ENCODE measurements around the gene GFOD1.
"Not testable (repeated sequence)": the region's sequence is repeated elsewhere in the genome, so short reads cannot be mapped to it uniquely, and the experiment has no call there.

GFOD1 gene

DNA sequence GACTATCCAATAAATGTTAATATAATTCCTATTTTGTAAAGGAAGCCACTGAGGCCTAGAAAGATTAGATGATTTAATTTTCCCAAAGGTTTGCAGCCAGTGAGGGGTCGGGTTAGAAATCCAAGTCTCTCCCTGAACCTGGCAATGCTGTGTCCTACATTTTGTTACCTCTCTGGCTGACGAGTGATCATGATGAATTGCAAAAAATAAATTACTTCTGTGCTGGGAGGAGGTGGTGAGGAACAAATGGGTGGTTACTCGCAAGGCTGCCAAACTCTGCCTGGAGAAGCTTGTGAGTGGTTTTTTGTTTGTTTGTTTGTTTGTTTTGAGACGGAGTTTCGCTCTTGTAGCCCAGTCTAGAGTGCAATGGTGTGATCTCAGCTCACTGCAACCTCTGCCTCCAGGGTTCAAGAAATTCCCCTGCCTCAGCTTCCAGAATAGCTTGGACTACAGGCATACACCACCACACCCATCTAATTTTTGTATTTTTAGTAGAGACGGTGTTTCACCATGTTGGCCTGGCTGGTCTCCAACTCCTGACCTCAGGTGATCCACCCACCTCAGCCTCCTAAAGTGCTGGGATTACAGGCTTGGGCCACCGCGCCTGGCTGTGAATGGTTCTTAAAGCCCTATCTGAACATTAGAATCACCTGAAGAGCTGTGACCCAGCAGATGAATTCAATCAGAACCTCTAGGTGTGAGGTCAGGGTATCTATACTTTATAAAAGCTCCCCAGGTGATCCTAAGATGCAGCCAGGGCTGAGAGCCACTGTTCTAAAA, 138.9 kb downstream of the GFOD1 start:
- no peak for DNase-seq

DNA sequence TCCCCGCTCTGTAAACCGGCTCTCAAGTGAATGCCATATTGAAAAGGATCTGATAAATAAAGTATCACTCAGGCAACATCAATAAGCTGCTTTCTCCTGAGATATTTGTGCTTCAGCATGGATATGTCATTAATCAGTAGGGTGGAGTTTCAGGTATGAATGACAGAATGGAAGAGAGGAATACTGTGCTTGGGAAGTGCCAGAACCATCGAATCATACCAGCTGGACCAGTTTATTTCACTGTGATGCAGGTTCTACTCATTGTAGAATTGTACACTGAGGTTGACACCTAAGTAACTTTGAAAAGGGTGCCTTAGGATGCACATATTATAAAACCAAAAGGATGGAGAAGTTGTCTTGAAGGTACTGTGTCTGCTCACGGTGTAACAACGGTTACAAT, 141.2 kb downstream of the GFOD1 start:
- no peak for DNase-seq

DNA sequence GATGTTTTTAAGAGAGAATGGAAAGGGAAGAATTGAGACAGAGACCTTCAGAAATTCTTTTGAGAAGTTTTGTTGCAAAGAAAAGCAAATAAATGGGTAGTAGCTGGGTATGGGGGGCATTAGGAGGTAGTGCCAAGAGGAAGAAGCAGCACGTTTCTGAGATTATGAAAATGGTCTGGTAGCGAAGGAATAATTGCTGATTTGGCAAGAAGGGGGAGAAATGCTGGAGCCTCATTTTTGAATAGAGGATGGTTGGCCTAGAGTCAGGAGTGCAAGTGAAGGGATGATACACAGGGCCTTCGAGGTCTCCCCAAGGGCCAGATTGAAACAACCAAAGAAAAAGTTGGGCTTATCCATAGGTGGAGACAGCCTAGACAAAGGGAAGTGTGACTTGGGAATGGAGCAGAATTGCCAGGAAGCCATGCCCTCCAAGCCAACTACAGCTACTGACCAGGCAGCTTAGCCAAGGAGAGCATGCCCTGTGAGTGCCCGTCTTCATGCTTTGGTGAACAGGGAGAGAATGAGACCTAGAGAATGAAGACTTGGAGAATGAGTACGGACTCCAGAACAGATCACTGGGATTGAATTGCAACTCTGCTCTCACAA, 144.9 kb downstream of the GFOD1 start:
- no peak for DNase-seq

DNA sequence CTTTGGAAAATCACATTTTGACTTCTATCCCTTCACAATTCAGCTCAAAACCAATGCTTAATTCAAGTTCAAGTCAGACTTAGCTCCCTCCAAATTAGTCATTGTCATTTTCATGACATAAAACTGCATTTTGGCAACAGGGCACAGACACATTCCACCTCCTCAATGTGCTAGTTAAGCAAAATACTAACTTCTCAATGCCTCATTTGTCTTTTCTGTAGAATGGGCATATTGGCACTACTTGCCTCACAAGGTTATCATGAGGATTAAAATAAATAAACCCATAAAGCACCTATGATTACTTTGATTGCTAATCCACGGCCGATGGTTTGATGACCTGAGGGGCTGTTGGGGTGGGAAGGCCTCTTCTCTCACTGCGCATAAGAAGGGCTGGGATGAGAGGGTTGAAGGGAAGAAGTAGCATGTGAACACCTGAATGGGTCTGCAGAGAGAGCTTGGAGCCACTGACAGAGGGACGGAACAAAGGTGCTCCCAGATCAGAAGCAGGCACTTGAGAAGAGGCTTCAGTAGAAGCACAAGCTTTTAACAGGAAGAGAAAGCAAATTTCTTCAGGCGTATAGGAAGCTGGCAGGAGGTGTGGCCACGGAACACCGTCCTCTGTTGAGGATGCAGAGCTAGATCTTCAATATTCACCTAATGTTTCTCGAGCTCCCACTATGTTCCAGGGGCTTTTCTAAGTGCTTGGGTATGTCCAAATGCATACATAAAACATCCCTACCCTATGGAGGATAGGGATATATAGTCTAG, 147.4 kb downstream of the GFOD1 start:
- no peak for DNase-seq

DNA sequence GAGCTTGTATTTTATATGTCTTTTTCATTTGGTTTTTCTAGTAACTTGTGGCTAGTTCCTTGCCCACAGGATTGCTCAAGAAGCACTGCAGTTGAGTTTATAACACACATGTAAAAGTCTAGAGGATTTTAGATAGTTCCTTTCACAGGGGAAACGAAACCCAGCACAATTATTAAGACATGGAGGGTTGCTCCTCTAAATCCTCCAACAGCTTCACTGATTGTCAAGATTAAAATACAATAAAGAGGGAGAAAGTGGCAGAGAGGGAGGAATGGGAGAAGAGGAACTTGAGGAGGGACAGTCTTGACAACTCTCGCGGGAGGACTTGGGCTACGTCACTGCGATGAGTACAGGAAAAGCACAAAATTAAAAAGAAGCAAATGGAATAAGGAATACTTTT, 149.4 kb downstream of the GFOD1 start:
- no peak for DNase-seq

DNA sequence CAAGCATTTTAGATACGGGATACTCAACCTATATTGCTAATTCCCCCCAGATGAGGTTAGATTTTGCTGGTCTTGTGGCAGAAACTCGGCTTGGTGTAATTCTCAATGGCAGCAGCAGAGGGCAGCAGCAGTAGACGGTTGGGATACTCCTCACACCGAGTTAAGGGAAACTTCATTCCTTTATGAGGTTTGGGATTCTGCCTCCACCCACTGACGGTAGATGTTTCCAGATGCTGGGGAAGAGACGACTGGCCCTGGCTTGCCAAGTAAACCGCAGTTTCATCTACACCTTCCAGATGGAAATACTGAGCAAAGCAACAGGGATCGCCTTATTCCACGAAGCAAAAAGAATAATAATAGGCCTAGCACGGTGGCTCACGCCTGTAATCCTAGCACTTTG, 150.8 kb downstream of the GFOD1 start:
- DNase-seq, result peak; percentile 45

DNA sequence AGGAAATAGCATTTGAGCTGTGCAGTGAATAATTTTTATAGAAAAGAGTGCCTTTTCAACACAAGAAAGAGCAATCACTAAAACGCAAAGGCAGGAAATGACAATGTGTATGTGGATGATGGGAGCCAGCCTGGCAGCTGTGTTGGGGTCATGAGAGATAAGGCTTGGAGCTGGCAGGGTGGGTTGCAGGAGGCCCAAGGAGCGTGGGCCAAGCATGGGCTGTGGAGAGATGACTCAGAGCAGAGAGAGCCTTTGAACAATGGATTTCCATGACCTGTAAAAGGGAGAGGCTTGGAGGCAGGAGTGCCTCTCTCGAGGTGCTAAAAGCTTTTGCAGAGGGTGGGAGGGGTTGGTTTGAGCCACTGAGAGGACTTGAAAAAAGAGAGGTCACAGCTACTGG, 152.4 kb downstream of the GFOD1 start:
- no peak for DNase-seq

DNA sequence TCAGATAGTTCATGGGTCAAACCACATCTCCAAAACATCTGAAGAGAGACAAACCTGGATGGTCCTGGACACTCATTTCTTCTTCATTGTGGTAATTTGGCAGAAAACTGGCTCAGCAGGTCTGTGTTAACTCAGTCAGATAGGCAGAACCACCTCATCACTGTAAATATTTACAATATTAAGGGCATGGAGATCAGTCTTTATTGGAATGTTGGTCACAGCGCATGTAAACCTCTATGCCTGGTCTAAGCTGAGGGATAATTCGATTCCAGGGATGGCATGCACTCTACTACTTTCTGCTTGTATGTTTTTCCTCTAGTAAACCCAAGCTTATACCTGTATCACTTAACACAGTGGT, 155.1 kb downstream of the GFOD1 start:
- no peak for DNase-seq

DNA sequence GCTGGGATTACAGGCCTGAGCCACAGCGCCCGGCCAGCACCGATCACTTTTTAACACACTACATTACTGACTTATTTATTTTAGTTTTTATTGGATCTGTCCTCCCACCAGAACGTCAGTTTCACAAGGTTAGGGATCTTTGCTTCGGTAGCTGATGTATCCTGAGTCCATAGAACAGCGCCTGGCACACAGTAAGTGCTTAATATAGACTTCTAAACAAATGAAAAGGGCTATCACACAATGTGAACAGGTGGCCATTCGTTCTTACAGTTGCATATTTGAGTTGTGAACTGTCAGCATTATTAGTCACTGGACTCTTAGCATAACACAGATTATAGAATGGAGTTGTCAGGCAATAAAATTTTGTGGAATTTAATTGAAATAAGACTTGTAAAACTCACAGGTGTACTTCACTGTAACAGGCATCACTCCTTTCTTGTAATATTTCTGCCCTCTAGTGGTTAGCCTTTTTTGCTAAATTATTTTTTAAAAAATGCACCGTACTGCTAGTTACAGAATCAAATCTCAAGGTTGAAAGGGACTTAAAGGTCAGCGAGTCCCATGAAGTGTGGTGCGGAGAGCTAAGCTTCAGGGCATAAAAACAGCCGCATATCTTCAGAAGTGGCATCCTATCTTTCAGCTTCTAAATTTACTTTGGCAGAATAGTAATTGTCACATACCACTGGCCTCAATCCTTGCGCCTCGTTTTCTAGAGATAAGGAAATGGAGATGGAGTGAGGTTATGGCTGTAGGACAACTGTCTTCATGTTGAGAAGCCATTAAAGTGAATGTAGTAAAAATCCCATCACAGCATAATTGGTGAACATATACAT, 155.7 kb downstream of the GFOD1 start:
- peak; percentile 6 for DNase-seq

DNA sequence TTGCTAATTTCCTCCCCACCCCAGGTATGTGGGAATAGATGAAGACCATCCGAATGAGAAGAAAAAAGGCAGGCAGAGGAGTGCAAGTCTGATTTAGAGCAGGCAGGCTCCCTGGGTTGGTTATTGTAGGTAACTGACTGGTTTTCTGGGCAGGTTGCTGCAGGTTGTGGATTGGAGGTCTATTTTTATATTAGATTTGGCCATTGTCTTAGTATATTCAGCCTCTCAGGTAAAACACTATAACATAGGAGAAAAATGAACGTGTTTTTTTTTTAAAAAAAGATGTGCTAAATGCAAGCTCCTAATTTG, 158.6 kb downstream of the GFOD1 start:
- DNase-seq, result no peak

DNA sequence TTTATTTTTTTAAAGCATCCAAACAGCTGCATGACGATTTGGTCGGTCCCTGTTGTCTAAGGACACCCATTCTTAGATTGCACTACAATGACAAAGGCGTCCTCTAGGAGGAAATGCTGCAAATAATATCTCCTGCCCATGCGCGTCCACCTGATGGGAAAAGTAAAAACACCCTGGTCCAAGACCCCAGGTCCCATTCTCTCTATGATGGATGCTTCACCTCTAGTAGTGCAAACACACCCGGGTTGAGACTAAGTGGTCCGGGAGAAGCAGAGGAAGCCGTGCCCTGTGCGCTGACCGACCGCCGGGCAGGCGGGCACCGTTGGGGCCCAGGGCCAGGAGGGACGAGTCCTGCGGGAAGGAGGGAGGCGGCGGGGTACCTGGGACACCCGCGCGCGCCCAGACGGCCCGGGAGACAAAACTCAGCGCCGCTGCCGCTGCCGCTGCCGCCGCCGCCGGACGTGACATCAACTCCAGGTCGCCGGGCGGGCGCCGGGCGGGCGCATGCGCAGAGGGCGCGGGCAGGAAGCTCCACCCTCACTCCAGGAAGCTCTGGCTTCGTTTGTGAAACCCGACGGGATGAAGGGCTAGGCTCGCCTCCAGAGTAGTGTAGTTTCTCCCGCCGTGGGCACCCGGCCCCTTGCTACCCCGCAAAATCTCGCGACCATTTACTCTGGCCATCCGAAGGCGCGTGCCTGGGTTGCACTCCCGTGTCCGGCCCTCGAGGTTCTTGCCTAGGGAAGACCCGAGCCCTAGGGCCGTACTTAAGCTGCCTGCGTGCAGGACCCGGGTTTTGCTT, 159.1 kb downstream of the GFOD1 start, which contains the start of gene TBC1D7:
TBC1D7 (minus strand) TSS at position 462 of the 799 bp plus-strand sequence. CDS start 1,639 bp downstream, outside the sequence.
- DNase-seq, result peak; percentile 86

DNA sequence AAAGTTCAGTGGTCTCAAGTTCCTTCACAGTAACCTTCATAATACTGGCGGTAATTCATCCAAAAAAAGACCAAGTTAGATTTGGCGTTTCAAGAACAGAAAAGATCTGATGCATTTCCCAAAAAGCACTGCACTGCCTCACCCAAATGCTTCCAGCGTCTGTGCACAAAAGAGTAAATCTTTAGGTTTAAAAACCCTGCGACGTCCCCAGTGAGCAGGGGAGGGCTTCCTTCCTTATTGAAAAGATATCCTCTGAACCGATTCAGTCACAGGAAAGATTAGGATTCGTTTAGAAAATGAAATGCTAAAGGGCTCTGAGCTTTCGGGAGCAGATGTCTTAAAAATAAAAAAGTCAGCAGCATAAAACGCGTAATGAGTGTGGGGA, 159.7 kb downstream of the GFOD1 start:
- DNase-seq, result no peak

DNA sequence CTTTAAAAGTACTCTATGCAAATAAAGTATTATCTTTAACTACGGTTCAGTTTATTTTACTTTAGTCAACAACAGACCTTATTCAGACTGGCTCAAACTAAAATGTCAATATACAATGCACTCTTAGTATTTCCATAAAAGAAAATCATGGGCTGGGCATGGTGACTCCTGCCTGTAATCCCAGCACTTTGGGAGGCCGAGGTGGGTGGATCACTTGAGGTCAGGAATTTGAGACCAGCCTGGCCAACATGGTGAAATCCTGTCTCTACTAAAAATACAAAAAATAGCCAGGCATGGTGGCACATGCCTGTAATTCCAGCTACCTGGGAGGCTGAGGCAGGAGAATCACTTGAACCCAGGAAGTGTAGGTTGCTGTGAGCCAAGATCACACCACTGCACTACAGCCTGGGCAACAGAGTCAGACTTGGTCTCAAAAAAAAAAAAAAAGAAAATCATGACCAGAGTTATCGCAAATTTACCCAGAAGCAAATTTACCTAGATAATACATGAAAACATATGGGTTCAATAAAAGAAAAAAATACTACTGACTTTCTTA, 161.3 kb downstream of the GFOD1 start:
- not testable (repeated sequence) for DNase-seq

DNA sequence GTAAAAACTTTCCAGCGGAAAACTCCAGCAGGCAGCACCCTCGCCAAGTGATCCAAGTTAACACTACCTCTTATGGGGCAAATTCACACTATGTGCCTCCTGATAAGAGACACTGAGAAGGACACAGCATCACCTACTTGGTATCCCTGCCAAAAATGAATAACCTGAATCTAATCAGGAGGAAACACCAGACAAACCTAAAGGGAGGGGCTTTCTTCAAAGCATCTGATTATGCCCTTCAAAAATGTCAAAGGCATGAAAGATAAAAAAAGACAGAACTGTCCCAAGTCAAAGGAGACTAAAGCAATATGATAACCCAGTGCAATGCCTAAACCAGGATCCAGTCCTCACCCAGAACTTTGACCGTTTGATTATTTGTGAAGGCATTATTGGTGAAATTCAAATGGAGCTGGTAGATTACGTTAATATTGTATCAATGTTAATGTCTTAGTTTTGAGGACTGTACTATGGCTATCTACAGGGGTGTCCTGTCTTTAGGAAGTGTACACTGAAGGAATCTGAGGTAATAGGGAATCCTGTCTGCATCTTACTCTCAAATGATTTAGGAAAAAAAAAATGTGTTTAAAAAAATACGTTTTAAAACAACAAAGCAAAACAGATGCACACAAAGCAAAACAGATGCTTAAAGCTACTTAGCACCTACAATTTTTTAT, 167.4 kb downstream of the GFOD1 start:
- no peak for DNase-seq

DNA sequence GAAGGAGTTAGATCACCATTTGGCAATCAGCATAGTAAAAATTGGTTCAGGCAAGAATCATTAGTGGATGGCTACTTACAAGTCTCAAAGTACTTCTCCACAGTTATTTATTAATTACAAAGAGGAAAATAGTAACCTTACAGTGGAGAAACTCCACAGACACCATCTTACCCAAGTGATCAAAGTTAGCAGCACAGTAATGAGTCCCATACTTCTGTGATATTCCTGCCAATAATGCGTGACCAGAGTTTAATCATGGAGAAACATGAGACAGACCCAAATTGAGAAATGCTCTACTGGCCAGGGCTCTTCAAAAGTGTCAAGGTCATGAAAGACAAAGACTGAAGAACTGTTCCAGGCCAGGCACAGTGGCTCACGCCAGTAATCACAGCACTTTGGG, 168.6 kb downstream of the GFOD1 start:
- DNase-seq, result no peak

DNA sequence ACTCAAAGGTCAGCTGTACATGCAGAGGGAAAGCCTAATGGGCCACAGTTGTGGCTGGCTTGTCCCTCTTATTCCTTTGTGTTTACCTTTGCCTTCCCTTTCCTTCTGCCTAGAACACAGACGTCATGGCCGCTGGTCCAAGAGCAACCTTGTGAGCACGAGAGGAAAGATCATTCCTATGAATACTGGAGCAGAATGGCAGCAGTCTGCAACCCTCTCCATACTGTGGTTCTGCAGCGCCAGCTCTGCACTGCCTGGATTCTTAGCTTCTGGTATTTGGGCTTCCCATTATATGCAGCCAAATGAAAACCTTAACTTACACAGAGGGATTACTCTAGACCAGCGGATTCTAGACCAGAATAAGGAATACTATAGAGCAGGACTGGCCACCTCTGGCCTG, 171.5 kb downstream of the GFOD1 start:
- no peak for DNase-seq

DNA sequence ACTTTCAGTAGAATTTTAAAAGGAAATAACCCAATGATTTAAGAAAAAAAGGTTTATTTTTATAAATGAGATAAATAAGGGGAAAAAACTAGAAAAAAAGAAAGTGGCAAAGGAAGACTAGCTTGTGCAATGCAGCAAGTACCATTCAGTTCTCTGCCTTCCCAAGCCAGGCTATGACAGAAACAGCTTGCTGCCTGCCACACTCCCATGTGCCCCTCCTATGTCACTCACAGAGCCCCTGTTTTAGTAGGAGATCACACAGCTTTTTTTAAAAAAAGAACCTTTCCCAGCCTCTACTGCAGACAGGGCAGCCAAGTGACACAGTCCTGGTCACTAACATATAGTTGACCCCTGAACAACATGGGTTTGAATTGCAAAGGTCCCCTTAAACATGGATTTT, 172.6 kb downstream of the GFOD1 start:
- no peak for DNase-seq

DNA sequence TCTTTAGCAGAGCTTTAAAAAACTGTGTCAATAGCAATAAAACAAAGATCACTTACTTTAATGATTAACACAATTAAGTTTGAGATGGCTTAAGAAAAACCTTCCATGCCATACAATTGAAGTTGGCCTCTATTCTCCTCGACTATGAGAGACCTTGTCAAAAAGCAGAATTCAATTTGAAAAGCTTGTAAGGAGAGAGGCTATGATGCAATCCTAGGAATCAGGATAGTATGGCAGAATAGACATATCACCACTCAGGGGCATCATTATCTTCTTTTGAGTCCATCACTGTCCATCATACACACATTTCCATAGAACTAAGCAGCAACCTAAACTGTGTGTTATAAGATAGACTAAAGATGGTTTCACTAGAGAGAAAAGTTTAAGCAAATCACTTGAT, 176.2 kb downstream of the GFOD1 start:
- DNase-seq, result no peak

DNA sequence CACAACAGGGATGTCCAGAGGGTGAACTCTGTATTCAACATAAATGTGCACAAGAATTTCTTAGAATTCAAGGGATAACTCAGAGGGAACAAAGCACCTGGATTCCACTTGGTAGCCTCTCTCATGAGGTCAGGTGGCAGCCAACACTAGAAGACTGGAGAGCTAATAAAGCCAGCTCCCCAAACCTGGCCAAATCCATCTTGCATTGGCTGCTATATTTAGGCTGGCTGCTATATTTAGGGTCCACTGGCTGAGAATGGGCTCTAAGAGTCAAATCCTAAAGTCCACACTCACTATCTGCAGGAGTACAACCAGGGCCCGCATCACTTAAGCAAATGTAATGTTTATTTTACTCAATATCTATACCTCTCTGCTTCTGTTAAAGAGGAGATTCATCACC, 179.1 kb downstream of the GFOD1 start:
- DNase-seq, result no peak
